ENCODE measurements around the gene NUDT9.
"Not testable (repeated sequence)": the region's sequence is repeated elsewhere in the genome, so short reads cannot be mapped to it uniquely, and the experiment has no call there.

The NUDT9 gene

GRCh38 chr4:87410679-87411078 is 11.7 kb upstream of the NUDT9 start:
- DNase-seq (ENCODE audit: low read depth), result no peak
- H3K4me3 ChIP-seq (ENCODE audit: low read depth, low read length), result no peak overlapping the region
- no peak for TF ChIP-seq CTCF (IDR thresholded peaks at IDR 0.05; ENCODE audit: low read depth, low read length, missing control alignments)
- in situ Hi-C loops (cut with HindIII; ENCODE audit: low sequenced_read_pairs), result no loop called here

GRCh38 chr4:87414816-87415215 is 7.6 kb upstream of the NUDT9 start:
- DNase-seq (ENCODE audit: low read depth), result no peak
- H3K4me3 ChIP-seq (ENCODE audit: low read depth, low read length), result no peak overlapping the region
- in situ Hi-C loops (cut with HindIII; ENCODE audit: low sequenced_read_pairs), result no loop called here
- TF ChIP-seq CTCF (IDR thresholded peaks at IDR 0.05; ENCODE audit: low read depth, low read length, missing control alignments), result no peak

- no peak for TF ChIP-seq CTCF (IDR thresholded peaks at IDR 0.05; ENCODE audit: low read depth, low read length, missing control alignments)
- H3K4me3 ChIP-seq (ENCODE audit: low read depth, low read length), result no peak overlapping the region
- in situ Hi-C loops (cut with HindIII; ENCODE audit: low sequenced_read_pairs), result no loop called here
- no peak for DNase-seq (ENCODE audit: low read depth)
Measured at GRCh38 chr4:87416965-87417364, 5.4 kb upstream of the NUDT9 start.

- in situ Hi-C loops (cut with HindIII; ENCODE audit: low sequenced_read_pairs); DNase-seq (ENCODE audit: low read depth); H3K4me3 ChIP-seq (ENCODE audit: low read depth, low read length): not testable (repeated sequence)
Measured at GRCh38 chr4:87418410-87418809, 4.0 kb upstream of the NUDT9 start.

GRCh38 chr4:87419578-87420249 is 2.7 kb upstream of the NUDT9 start:
- no peak for TF ChIP-seq CTCF (IDR thresholded peaks at IDR 0.05; ENCODE audit: low read depth, low read length, missing control alignments)
- H3K4me3 ChIP-seq (ENCODE audit: low read depth, low read length), result no peak overlapping the region
- in situ Hi-C loops (cut with HindIII; ENCODE audit: low sequenced_read_pairs), result no loop called here
- DNase-seq (ENCODE audit: low read depth), result no peak

GRCh38 chr4:87420276-87420830 is 2.0 kb upstream of the NUDT9 start:
- in situ Hi-C loops (cut with HindIII; ENCODE audit: low sequenced_read_pairs), result no loop called here
- no peak for DNase-seq (ENCODE audit: low read depth)
- no peak overlapping the region for H3K4me3 ChIP-seq (ENCODE audit: low read depth, low read length)
- no peak for TF ChIP-seq CTCF (IDR thresholded peaks at IDR 0.05; ENCODE audit: low read depth, low read length, missing control alignments)

- TF ChIP-seq CTCF (IDR thresholded peaks at IDR 0.05; ENCODE audit: low read depth, low read length, missing control alignments), result no peak
- in situ Hi-C loops (cut with HindIII; ENCODE audit: low sequenced_read_pairs), result no loop called here
Measured at GRCh38 chr4:87423317-87424098, 1.1 kb downstream of the NUDT9 start.

GRCh38 chr4:87424099-87424543 is 1.7 kb downstream of the NUDT9 start:
- DNase-seq (ENCODE audit: low read depth); in situ Hi-C loops (cut with HindIII; ENCODE audit: low sequenced_read_pairs): not testable (repeated sequence)
- H3K4me3 ChIP-seq (ENCODE audit: low read depth, low read length), result peak overlapping the region; percentile 76

More at GRCh38 chr4:87423317-87424098, 1.1 kb downstream of the NUDT9 start:
- no peak for DNase-seq (ENCODE audit: low read depth)
- peak overlapping the region; percentile 76 for H3K4me3 ChIP-seq (ENCODE audit: low read depth, low read length)
